Urinary bladder (tissue), 4 donors: ENCODE results near the gene ENDOG. TPM values are rescaled to one million over a fixed set of nuclear protein-coding genes. Genes with fewer than 3 reads are reported as not detected.
"Not testable (repeated sequence)": the region's sequence is repeated elsewhere in the genome, so short reads cannot be mapped to it uniquely, and the experiment has no call there.

Source experiments
- DNase-seq: peaks from one replicate; pipeline ENCODE4 v3.0.0-alpha.2; 2015; ENCODE audit errors: extremely low spot score
- H3K27ac ChIP-seq: one replicate; pipeline ENCODE4 v1.5.1; 2013; ENCODE audit warnings: low read depth, mild to moderate bottlenecking, moderate library complexity
- H3K36me3 ChIP-seq: one replicate; pipeline ENCODE4 v1.6.1; 2013; ENCODE audit warnings: mild to moderate bottlenecking, moderate library complexity; ENCODE audit not compliant: insufficient read depth
- H3K4me1 ChIP-seq: one replicate; pipeline ENCODE4 v1.6.1; 2013; ENCODE audit warnings: mild to moderate bottlenecking, moderate library complexity; ENCODE audit not compliant: insufficient read depth
- H3K4me3 ChIP-seq: one replicate; pipeline ENCODE4 v1.5.1; 2013; ENCODE audit warnings: low read depth, low read length
- WGBS: extraction: QIAGEN DNeasy Blood & Tissue Kit; methylation state at CpG from one replicate; pipeline ENCODE4 v1.1.7; 2013; 5-methylcytosine and 5-hydroxymethylcytosine counted together
- polyA plus RNA-seq: library from polyadenylated mRNA; stranded (reverse); fragments of 200-250 nt; gene quantifications from one replicate; pipeline ENCODE4 v1.2.3, GENCODE V29; 2013
- total RNA-seq: library from RNA; depleted of rRNA; stranded (reverse); fragments of >200 nt; gene quantifications from one replicate; pipeline ENCODE4 v1.2.3, GENCODE V29; 2014
- donor health status: healthy with polysubstance abuse.
- donor health status: healthy.

ENDOG gene
- total and polyA plus RNA-seq, 2 donors, result 6.4 to 20.7 TPM

- WGBS, result 91% methylated on average over 8 of the region's 8 CpGs
- no peak overlapping the region for H3K4me3 ChIP-seq
- H3K36me3 ChIP-seq, result peaks cover 2% of the 10 kb centered on the region
- no peak overlapping the region for H3K27ac ChIP-seq
- H3K4me1 ChIP-seq, result no peaks in the 10 kb centered on the region
- no peak for DNase-seq
Measured at GRCh38 chr9:128828267-128828666, 10.0 kb downstream of the ENDOG start.

- Histone ChIP-seq H3K27ac (no peak overlapping the region), H3K4me1 (no peaks in the 10 kb centered on the region), H3K4me3 (peak overlapping the region; percentile 80), H3K36me3 (peaks cover 2% of the 10 kb centered on the region)
- DNase-seq, result no peak
- WGBS, result 32% methylated on average over 18 of the region's 18 CpGs
Measured at GRCh38 chr9:128828719-128829452, 10.6 kb downstream of the ENDOG start.

GRCh38 chr9:128829477-128830251 is 11.4 kb downstream of the ENDOG start, which contains the start of gene SPOUT1:
Gene SPOUT1, minus strand, starts transcription at chr9:128829794. Its CDS starts 14 bp downstream, at chr9:128829780.
- Histone ChIP-seq H3K4me3 (peak within 1 kb of the TSS; percentile 80), H3K36me3 (no peaks in the 10 kb centered on the region), H3K27ac (peak within 1 kb of the TSS; percentile 26), H3K4me1 (no peaks in the 10 kb centered on the region)
- peak; percentile 84 for DNase-seq
- under 1% methylated on average over 56 of the region's 56 CpGs for WGBS

DNA sequence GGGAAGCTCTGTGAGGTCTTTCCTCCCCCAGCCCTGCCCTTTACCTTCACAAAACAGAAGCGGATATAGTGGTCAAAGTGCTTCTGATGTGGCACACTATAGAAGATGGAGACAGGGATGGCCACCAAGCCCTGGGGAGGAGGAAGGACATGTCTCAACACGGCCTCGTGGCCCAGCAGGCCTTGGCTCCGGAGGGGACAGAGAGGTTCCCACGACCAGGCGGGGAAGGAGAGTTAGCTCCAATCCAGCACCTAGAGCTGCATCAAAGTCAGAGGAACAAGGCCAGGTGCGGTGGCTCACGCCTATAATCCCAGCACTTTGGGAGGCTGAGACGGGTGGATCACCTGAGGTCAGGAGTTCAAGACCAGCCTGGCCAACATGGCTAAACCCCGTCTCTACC is 15.4 kb downstream of the ENDOG start:
- no peak for DNase-seq
- no peaks in the 10 kb centered on the region for H3K36me3 ChIP-seq
- no peak overlapping the region for H3K4me3 ChIP-seq
- no peak overlapping the region for H3K27ac ChIP-seq
- 90% methylated on average over 10 of the region's 10 CpGs for WGBS
- H3K4me1 ChIP-seq, result no peaks in the 10 kb centered on the region

GRCh38 chr9:128835246-128836210 is 17.2 kb downstream of the ENDOG start:
- 93% methylated on average over 28 of the region's 28 CpGs for WGBS
- no peaks in the 10 kb centered on the region for H3K4me1 ChIP-seq
- H3K27ac ChIP-seq, result no peak overlapping the region
- DNase-seq, result no peak
- H3K4me3 ChIP-seq, result no peak overlapping the region
- no peaks in the 10 kb centered on the region for H3K36me3 ChIP-seq

DNA sequence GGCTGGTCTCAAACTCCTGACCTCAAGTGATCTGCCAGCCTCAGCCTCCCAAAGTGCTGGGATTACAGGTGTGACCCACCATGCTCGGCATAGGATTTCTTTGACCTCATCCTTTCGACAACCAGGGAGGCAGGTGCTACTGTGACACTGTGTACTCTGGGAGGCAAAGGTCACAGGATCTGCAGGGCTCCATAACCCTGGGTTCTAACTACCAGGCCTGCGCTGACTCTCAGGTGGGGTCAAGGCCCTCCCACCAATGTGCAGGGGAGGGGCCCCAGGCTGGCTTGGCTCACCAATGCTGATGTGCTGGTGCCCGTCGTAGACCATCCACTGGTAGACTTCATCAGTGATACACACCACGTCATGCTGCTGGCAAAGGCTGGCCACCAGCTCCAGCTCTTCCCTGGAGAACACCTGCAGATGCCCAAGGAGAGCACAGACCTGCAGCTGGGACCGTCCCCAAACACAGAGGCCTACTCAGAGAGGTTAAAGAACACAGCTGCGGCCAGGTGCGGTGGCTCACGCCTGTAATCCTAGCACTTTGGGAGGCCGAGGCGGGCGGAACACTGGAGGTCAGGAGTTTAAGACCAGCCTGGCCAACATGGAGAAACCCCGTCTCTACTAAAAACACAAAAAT is 18.3 kb downstream of the ENDOG start:
- Histone ChIP-seq H3K4me1 (no peaks in the 10 kb centered on the region), H3K4me3 (no peak overlapping the region), H3K36me3 (no peaks in the 10 kb centered on the region), H3K27ac (no peak overlapping the region)
- WGBS, result 94% methylated on average over 14 of the region's 14 CpGs
- no peak for DNase-seq

- Histone ChIP-seq H3K27ac (no peak overlapping the region), H3K4me1 (no peaks in the 10 kb centered on the region), H3K36me3 (no peaks in the 10 kb centered on the region), H3K4me3 (no peak overlapping the region)
- 83% methylated on average over 3 of the region's 3 CpGs for WGBS
- DNase-seq, result no peak
Measured at GRCh38 chr9:128838338-128838737, 20.0 kb downstream of the ENDOG start.

- no peak for DNase-seq
- Histone ChIP-seq H3K27ac (no peak overlapping the region), H3K36me3 (no peaks in the 10 kb centered on the region), H3K4me3 (no peak overlapping the region), H3K4me1 (no peaks in the 10 kb centered on the region)
- WGBS, result 98% methylated on average over 1 of the region's 1 CpG
Measured at GRCh38 chr9:128840524-128840923, 22.2 kb downstream of the ENDOG start.

- 89% methylated on average over 12 of the region's 12 CpGs for WGBS
- H3K4me1 ChIP-seq, result no peaks in the 10 kb centered on the region
- DNase-seq, result no peak
- H3K27ac ChIP-seq, result no peak overlapping the region
- no peaks in the 10 kb centered on the region for H3K36me3 ChIP-seq
- H3K4me3 ChIP-seq, result no peak overlapping the region
Measured at GRCh38 chr9:128841694-128842492, 23.6 kb downstream of the ENDOG start.

- WGBS, result 96% methylated on average over 7 of the region's 7 CpGs
- H3K36me3 ChIP-seq, H3K27ac ChIP-seq, H3K4me3 ChIP-seq, DNase-seq, H3K4me1 ChIP-seq: not testable (repeated sequence)
Measured at GRCh38 chr9:128843171-128843570, 24.9 kb downstream of the ENDOG start.

GRCh38 chr9:128845186-128845931 is 27.1 kb downstream of the ENDOG start:
- H3K4me3 ChIP-seq, result no peak overlapping the region

DNA sequence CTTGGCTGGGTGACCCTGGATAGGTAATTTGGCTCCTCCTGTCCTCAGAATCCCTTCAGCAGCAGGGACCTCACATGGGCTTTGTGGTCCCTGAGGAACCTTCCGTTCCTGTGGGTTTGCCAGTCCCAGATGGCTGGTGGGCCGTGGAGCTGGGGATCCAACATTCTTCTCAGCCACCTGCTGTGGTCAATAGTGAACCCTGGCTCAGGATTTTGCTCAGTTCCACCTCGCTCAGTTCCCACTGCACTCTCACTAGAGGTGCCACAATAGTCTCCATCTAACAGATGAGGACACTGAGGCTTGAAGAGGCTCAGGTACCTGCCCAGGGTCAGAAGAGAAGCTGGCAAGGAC is 28.4 kb downstream of the ENDOG start:
- WGBS, result 96% methylated on average over 3 of the region's 3 CpGs
- DNase-seq, result no peak
- H3K4me3 ChIP-seq, result no peak overlapping the region
- H3K4me1 ChIP-seq, result no peaks in the 10 kb centered on the region
- no peaks in the 10 kb centered on the region for H3K36me3 ChIP-seq
- H3K27ac ChIP-seq, result no peak overlapping the region

More at GRCh38 chr9:128845186-128845931, 27.1 kb downstream of the ENDOG start:
- WGBS, result 75% methylated on average over 13 of the region's 13 CpGs
- Histone ChIP-seq H3K4me1 (no peaks in the 10 kb centered on the region), H3K27ac (no peak overlapping the region), H3K36me3 (no peaks in the 10 kb centered on the region)
- DNase-seq, result no peak
